Frontal cortex (tissue), 4 donors: Measurements from ENCODE around the gene RAD17. TPM values are rescaled to one million over a fixed set of nuclear protein-coding genes. Genes with fewer than 3 reads are reported as not detected.
"Not testable (repeated sequence)": the region's sequence is repeated elsewhere in the genome, so short reads cannot be mapped to it uniquely, and the experiment has no call there.

Experiments used
- DNase-seq, 2 donors: peaks; one replicate each; pipeline ENCODE4 v3.0.0; 2012; ENCODE audit warnings: low spot score in 2 of 2
- FAIRE-seq: peaks from 2 replicates; lab custom pipeline; 2012; peaks lifted over from hg19 to GRCh38; lab: Jason Lieb, UNC
- total RNA-seq: library from RNA; depleted of rRNA; stranded (reverse); fragments of >200 nt; gene quantifications from one replicate; pipeline ENCODE4 v1.2.3, GENCODE V29; 2014
- donor health status: control.
- donor health status: control.
- donor health status: control.

RAD17 gene
- total RNA-seq, 1 donor from 2014 or later: 37.9 TPM

- not testable (repeated sequence) for FAIRE-seq, DNase-seq
These were observed 83.9 kb downstream of the RAD17 start for GRCh38 chr5:69453487-69453886.

DNA sequence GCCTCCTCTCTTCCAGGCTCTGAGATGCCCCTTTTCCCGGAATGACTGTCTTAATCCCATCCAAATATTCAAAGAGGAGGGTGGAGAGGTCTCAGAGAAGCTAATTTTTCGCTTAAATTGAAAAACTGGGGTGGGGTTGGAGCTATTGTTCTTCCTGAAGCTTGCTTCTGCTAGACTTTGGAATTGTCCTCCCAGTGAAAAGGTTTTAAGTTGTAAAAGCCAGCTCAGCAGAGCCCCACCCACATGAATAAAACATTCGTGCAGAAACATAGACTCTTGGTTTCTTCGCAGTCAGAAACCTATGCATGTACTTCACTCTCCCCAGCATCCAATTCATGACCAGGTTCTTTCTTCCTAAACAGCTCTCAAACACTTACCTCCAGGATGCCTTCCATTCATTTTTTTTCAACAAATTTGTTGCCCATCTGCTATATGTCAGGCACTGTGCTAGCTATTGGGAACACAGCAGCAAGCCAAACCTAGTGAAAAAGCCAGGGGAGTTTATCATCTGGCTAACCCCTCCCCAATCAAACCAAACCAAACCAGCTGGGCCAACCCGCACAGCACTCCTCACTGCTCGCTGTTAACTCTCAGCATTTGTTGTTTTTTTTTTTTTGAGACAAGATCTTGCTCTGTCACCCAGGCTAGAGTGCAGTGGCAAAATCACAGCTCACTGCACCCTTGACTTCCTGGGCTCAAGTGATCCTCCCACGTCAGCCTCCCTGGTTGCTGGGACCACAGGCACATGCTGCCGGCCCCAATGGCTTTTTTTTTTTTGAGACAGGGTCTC lies 85.0 kb downstream of the RAD17 start:
- no peak for DNase-seq
- FAIRE-seq: no peak

DNA sequence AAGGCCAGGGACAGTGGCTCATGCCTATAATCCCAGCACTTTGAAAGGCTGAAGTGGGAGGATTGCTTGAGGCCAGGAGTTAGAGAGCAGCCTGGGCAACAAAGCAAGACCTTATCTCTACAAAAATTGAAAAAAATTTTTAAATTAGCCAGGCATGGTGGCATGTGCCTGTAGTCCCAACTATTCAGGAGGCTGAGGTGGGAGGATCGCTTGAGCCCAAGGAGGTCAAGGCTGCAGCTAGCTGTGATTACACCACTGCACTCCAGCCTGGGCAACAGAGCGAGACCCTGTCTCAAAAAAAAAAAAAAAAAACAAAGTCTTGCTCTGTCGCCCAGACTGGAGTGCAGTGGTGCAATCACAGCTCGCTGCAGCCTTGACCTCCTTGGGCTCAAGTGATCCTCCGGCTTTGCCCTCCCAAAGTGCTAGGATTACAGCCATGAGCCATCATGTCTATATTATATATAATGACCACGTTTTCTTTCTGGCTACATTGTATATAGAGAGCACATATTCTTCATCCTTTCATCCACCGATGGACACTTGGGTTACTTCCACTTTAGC lies 85.9 kb downstream of the RAD17 start:
- not testable (repeated sequence) for DNase-seq, FAIRE-seq

DNA sequence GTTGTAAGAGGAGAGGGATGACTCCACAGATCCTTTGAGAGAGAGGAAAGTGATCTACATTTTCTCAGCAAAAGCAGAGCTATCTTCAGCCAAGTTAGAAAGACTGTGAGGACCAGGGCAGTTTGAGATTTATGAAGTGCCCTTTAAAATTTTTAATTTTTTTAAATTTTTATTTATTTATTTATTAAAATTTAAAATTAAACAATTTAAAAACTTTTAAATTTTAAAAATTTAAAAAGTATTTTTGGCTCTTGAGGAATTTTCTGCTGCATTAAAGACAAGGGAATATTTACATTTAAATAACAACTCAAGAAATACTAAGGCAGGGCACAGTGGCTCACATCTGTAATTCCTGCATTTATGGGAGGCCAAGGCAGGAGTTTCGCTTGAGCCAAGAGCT lies 92.6 kb downstream of the RAD17 start:
- FAIRE-seq (peak; percentile 21), DNase-seq (no peak)

Other genes starting within 250 kb of the RAD17 start
- 26.5 TPM for gene CCNB1, start 202.7 kb upstream of the RAD17 start, total RNA-seq
- gene CENPH, start 180.2 kb upstream of the RAD17 start, total RNA-seq: 17.1 TPM
- 51.8 TPM for gene CDK7, start 134.9 kb upstream of the RAD17 start, total RNA-seq
- 6.1 TPM for gene CCDC125, start 37.0 kb upstream of the RAD17 start, total RNA-seq
- 12.6 TPM for gene AK6, start 298 bp upstream of the RAD17 start, total RNA-seq
- 103 TPM for gene TAF9, start 298 bp upstream of the RAD17 start, total RNA-seq
- gene MARVELD2, start 45.3 kb downstream of the RAD17 start, total RNA-seq: 0.41 TPM
- gene OCLN, start 123.0 kb downstream of the RAD17 start, total RNA-seq: 3.7 TPM
- gene GTF2H2C, start 190.4 kb downstream of the RAD17 start, total RNA-seq: 110 TPM